HG03095 (cell line): ENCODE results near the gene YIF1A.

Experiments
- ATAC-seq: cut with Tn5 transposase; IDR thresholded peaks from one replicate; pipeline ENCODE4 v1.9.1; 2021; ENCODE audit warnings: moderate library complexity; ENCODE audit not compliant: unreplicated experiment

YIF1A gene, protein sequence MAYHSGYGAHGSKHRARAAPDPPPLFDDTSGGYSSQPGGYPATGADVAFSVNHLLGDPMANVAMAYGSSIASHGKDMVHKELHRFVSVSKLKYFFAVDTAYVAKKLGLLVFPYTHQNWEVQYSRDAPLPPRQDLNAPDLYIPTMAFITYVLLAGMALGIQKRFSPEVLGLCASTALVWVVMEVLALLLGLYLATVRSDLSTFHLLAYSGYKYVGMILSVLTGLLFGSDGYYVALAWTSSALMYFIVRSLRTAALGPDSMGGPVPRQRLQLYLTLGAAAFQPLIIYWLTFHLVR

DNA sequence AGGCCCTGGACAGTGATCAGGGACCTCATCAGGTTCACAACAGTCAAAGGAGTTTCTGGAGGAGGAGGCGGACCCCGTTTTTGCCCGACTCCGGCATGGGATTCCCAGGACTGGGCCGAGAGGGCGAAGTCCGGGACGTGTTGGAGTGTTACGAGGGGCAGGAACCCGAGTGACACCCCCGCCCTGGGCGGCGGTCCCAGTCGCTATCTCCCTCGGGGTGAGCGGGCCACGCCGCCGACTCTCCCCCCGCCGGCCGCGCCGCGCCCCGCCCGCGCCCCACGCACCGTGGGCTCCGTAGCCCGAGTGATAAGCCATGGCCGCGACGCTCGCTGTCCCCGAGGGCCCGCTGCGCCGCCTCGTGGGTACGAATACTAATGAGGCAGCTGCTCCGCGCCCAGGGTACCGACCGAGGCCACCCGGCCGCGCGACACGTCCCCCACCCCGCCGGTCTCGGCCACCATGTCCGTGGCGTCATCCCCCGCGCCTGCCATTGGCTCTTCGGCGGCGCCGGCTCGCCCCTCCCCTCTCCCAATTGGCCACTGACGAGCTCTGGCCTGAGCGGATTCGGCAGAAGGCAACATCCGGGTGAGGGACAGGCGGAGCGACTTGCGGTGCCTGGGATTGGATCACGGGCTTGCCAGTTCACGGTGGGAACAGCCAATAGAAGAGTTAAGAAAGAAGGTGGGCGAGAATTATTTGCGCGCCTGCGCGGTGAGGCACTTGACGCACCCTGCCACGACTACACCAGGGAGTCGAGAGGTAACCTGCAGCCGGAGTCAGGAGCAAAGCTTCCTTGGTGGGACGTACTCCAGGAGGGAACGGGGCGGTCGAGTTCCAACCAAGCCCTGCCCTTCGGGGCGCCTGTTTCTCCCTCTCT, at the start of gene YIF1A:
YIF1A (minus strand) TSS at position 473 of the 877 bp plus-strand sequence; CDS start at position 315, 158 bp downstream.
- peak; percentile 84 for ATAC-seq

DNA sequence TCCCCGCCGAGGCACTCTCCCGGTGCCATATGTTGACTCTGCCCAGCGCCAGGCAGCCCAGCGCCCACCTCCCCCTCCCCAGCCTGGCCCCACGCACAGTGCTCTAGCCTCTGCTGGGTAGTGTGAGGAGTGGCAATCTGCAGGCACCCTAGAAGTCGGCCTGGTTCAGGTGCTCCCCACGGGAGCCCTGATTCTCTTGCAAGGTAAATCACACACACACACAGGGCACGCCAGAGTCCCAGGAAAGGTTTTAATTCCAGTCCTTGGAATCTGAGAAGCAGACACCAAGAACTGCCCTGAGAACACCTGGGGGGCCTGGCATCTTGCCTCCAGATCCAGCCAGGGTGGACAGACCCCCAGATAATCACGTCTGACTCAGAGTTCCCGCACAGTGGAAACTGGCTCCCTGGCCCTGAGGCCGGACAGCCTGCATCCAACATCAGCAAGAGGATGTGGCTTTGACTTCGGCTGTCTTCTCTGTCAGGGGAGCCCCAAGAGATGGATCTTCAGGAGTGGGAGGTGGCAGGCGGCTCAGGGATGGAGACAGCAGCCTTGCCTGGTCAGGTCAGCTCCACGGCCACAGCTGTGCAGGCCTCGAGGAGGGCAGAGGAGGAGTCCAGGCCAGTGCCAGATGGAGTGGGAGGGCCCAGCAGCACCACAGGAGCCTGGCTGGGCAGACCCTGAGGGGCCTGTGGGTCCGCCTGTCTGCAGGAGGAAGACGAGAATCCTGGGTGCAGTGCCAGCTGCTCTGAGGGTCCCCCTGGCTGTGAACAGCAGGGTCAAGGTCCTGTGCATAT, 48.4 kb upstream of the YIF1A start:
- no peak for ATAC-seq

GRCh38 chr11:66336234-66337102, 47.5 kb upstream of the YIF1A start, which contains the start of gene RIN1:
RIN1 (minus strand) TSS chr11:66336434; CDS start chr11:66336402, 32 bp downstream.
- no peak for ATAC-seq

- ATAC-seq = no peak
These were observed 46.7 kb upstream of the YIF1A start for GRCh38 chr11:66335531-66336233.

GRCh38 chr11:66334605-66335442, 45.9 kb upstream of the YIF1A start:
- ATAC-seq = no peak

- no peak for ATAC-seq
These were observed 45.1 kb upstream of the YIF1A start for GRCh38 chr11:66333896-66334604.

DNA sequence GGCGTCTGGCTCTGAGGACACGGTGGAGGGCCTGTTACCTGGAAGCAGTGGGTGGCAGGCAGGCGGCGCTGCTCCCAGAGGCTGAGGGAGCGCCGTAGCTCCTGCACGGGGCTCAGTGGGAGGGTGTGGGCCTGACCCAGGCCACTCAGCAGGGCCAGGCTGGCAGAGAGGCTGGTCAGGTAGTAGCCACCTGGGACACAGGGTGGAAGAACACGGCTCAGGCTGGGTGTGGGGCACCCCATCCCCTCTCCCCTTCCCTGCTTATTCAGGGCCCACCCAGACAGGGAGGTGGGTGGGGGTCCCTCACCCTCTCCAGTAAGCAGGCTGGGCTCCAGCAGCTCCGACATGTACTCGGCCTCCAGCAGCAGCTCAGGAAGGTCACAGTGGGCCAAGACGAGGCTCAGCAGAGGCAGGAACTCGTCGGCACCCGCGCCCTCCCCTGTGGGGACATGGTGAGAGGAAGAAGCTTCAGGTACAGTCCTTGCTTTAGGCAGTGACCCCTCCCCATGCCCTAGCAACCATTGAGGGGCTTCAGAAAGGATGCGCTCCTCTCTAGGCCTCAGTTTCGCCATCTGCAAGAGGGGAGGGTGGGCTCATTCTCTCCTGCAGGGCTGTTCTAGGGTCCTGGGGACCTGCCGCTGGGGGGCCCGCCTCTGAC, 44.4 kb upstream of the YIF1A start:
- ATAC-seq = no peak

GRCh38 chr11:66332371-66333219, 43.7 kb upstream of the YIF1A start:
- no peak for ATAC-seq

GRCh38 chr11:66331542-66332370, 42.8 kb upstream of the YIF1A start:
- no peak for ATAC-seq

GRCh38 chr11:66330931-66331330, 42.0 kb upstream of the YIF1A start:
- ATAC-seq = no peak

- ATAC-seq = no peak
These were observed 40.3 kb upstream of the YIF1A start for GRCh38 chr11:66329165-66329673.

GRCh38 chr11:66328302-66329144, 39.6 kb upstream of the YIF1A start:
- ATAC-seq = no peak

- ATAC-seq = no peak
These were observed 39.0 kb upstream of the YIF1A start for GRCh38 chr11:66328031-66328301.

DNA sequence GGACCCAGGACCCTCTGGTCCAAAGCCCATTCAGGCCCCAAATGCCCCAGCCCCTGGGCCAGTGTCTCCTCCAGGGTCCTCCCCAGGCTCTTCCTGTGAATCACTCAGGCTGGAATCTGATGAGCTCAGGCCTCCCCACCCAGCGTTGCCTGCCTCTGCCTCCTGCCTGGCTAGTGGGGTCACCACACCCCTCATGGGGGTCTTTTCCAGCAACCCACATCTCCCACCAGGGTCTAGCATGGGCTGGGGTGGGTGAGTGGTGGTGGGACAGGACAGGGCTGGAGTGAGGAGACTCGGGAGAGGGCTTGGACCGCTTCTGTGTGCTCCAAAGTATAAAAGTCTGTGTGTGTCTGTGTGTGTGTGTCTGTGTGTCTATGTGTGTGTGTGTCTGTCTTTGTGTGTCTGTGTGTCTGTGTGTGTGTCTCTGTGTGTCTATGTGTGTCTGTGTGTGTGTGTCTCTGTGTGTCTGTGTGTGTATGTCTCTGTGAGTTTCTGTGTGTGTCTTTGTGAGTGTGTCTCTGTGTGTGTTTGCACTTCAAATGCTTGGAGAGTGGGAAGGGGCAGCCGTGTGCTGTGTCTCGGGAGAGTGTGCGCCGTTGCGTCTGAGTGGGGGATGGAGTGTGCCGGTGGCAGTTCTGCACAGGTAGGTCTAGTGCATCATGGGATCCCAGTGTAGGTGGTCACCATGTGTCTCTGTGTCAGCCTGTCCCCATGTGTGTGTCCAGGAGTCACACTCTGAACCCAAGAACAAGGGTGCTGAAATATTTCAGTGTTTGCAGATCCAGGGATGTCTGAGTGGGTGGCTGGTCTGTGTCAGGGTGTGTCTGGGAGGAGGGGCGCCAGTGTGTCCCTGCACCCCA, 38.5 kb upstream of the YIF1A start:
- no peak for ATAC-seq
